T-helper 1 cell treated with Interleukin-12 subunit alpha and Interleukin-12 subunit beta and Interleukin-4 antibody, amounts not matched to agents 30 μg/mL and 1 μg/mL, for 36 hours (primary cell): Measurements from ENCODE around the gene APLP1.
"Not testable (repeated sequence)": the region's sequence is repeated elsewhere in the genome, so short reads cannot be mapped to it uniquely, and the experiment has no call there.

Experiments used
- H3K27ac Mint-ChIP-seq: one replicate; pipeline ENCODE4 v1.8.0; 2021; ENCODE audit warnings: mild to moderate bottlenecking, mixed read lengths
- H3K27me3 Mint-ChIP-seq: one replicate; pipeline ENCODE4 v1.8.0; 2021; ENCODE audit warnings: low read depth, mixed read lengths
- H3K36me3 Mint-ChIP-seq: one replicate; pipeline ENCODE4 v1.8.0; 2021; ENCODE audit warnings: low read depth, mixed read lengths
- H3K4me1 Mint-ChIP-seq: one replicate; pipeline ENCODE4 v1.8.0; 2021; ENCODE audit warnings: low read depth, mixed read lengths
- H3K4me3 Mint-ChIP-seq: one replicate; pipeline ENCODE4 v1.8.0; 2021; ENCODE audit warnings: mild to moderate bottlenecking, moderate library complexity, mixed read lengths
- H3K9me3 Mint-ChIP-seq: one replicate; pipeline ENCODE4 v1.8.0; 2021; ENCODE audit warnings: mixed read lengths

The APLP1 gene

DNA sequence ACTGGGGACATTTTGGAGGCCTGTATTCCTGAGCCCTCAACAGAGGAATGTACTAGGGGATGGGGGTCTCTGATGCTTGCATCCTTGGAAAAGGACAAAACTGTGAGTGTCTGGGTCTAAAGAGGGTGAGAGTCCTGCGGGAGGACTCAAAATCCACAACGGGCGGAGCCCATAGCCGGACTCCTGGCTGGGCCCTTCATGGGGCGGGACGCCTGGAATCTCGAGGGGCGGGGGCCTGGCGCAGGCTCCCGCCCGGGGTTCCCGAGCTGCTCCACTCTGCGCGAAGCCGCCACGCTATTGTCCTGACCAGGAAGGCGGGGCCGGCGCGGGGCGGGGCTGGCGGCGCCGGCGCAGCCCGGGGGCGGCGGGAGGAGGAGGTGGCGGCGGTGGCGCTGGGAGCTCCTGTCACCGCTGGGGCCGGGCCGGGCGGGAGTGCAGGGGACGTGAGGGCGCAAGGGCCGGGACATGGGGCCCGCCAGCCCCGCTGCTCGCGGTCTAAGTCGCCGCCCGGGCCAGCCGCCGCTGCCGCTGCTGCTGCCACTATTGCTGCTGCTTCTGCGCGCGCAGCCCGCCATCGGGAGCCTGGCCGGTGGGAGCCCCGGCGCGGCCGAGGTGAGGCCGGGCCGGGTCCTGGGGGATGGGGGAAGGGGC, at the start of gene APLP1:
Gene APLP1, plus strand, starts transcription at position 403 of the 651 bp plus-strand sequence. Its CDS starts 63 bp downstream, at position 466.
- Mint-ChIP-seq H3K9me3 (no peaks in the 10 kb centered on the region), H3K4me1 (peaks cover 13% of the 10 kb centered on the region), H3K4me3 (peak within 1 kb of the TSS; percentile 70), H3K27ac (no peak within 1 kb of the TSS), H3K27me3 (peaks cover 27% of the 10 kb centered on the region), H3K36me3 (no peaks in the 10 kb centered on the region)

DNA sequence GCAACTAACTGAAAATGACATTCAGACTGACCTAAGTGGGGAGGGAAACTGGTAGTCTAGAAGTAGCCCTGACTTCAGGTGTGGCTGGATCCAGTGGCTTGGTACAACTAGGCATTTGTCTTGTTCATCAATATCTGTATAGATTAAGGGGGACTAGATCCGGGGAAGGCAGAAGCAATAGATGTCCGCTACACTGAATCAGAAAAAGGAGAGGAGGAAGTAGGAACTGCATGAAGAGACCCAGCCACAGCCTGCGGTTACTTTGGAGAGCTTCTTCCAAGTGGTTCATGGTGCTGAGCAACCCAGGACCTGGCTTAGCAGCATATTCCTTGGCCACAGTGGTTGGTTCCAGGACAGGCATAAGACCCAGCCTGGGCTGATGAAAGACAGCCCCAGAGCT, 45.8 kb upstream of the APLP1 start:
- Mint-ChIP-seq H3K9me3 (no peaks in the 10 kb centered on the region), H3K4me3 (no peak overlapping the region), H3K27me3 (peaks cover 8% of the 10 kb centered on the region), H3K27ac (no peak overlapping the region), H3K4me1 (peaks cover 2% of the 10 kb centered on the region), H3K36me3 (no peaks in the 10 kb centered on the region)

GRCh38 chr19:35824150-35824549, 44.2 kb upstream of the APLP1 start:
- Mint-ChIP-seq H3K9me3 (no peaks in the 10 kb centered on the region), H3K4me1 (peaks cover 4% of the 10 kb centered on the region), H3K4me3 (no peak overlapping the region), H3K36me3 (no peaks in the 10 kb centered on the region), H3K27me3 (peaks cover 8% of the 10 kb centered on the region), H3K27ac (no peak overlapping the region)

- no peak overlapping the region for H3K27ac Mint-ChIP-seq
- peaks cover 2% of the 10 kb centered on the region for H3K4me1 Mint-ChIP-seq
- H3K27me3 Mint-ChIP-seq: peaks cover 8% of the 10 kb centered on the region
- H3K9me3 Mint-ChIP-seq: no peaks in the 10 kb centered on the region
- no peak overlapping the region for H3K4me3 Mint-ChIP-seq
- no peaks in the 10 kb centered on the region for H3K36me3 Mint-ChIP-seq
These were observed 39.6 kb upstream of the APLP1 start for GRCh38 chr19:35828692-35829301.

DNA sequence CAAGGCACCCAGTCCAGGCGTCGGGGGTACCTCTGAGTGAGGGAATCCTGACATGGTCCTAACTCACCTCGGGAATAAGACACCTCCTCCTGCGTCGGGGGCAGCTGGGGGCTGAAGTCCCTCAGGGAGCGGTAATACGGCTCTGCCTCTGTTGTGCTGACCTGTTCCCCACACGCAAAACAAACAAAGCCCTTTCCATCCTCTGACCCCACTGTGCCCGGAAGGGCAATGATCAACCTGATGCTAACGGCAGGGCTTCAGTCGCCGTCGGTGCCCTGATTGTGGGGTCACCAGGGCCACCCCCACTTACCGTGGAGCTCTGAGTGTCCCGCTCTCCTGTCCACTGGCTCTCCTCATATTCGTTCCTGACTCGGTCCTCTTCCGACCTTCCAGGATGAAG, 37.4 kb upstream of the APLP1 start:
- no peaks in the 10 kb centered on the region for H3K36me3 Mint-ChIP-seq
- H3K27me3 Mint-ChIP-seq: peaks cover 8% of the 10 kb centered on the region
- H3K4me3 Mint-ChIP-seq: no peak overlapping the region
- peaks cover 2% of the 10 kb centered on the region for H3K4me1 Mint-ChIP-seq
- no peak overlapping the region for H3K27ac Mint-ChIP-seq
- H3K9me3 Mint-ChIP-seq: no peaks in the 10 kb centered on the region

- H3K4me3 Mint-ChIP-seq: no peak overlapping the region
- no peaks in the 10 kb centered on the region for H3K36me3 Mint-ChIP-seq
- H3K27ac Mint-ChIP-seq: no peak overlapping the region
- peaks cover 2% of the 10 kb centered on the region for H3K4me1 Mint-ChIP-seq
- peaks cover 9% of the 10 kb centered on the region for H3K27me3 Mint-ChIP-seq
- H3K9me3 Mint-ChIP-seq: no peaks in the 10 kb centered on the region
These were observed 36.3 kb upstream of the APLP1 start for GRCh38 chr19:35832054-35832453.

DNA sequence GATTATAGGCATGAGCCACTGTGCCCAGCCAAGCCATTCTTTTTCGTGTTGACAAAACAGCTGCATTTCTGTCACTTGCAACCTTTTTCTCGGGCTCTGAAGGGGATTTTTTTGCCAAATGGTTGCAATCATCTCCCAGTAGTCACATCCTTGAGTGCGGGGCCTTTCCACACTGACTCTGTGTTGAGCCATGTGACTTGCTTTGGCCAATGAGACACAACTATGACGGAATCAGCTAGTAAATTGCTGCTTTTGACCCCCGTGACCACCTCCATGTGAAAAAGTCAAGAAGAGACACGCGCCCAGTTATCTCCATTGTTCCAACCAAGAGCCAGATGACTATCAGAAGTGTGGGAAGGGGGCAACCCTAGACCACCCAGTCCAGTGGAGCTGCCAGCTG, 34.4 kb upstream of the APLP1 start:
- Mint-ChIP-seq H3K27me3 (peaks cover 4% of the 10 kb centered on the region), H3K36me3 (no peaks in the 10 kb centered on the region), H3K4me3 (no peak overlapping the region), H3K4me1 (no peaks in the 10 kb centered on the region), H3K27ac (no peak overlapping the region), H3K9me3 (peaks cover 2% of the 10 kb centered on the region)

DNA sequence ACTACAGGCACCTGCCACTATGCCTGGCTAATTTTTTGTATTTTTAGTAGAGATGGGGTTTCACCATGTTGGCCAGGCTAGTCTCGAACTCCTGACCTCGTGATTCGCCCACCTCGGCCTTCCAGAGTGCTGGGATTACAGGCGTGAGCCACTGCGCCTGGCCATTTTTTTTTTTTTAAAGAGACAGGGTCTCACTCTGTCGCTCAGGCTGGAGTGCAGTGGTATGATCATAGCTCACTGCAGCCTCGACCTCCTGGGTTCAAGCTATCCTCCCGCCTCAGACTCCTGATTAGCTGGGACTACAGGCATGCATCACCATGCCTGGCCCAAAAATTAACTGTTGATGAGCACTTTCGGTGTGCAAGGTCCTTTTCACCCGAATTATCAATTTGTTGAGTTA, 32.3 kb upstream of the APLP1 start:
- not testable (repeated sequence) for H3K9me3 Mint-ChIP-seq, H3K27ac Mint-ChIP-seq, H3K4me3 Mint-ChIP-seq, H3K27me3 Mint-ChIP-seq, H3K4me1 Mint-ChIP-seq, H3K36me3 Mint-ChIP-seq

DNA sequence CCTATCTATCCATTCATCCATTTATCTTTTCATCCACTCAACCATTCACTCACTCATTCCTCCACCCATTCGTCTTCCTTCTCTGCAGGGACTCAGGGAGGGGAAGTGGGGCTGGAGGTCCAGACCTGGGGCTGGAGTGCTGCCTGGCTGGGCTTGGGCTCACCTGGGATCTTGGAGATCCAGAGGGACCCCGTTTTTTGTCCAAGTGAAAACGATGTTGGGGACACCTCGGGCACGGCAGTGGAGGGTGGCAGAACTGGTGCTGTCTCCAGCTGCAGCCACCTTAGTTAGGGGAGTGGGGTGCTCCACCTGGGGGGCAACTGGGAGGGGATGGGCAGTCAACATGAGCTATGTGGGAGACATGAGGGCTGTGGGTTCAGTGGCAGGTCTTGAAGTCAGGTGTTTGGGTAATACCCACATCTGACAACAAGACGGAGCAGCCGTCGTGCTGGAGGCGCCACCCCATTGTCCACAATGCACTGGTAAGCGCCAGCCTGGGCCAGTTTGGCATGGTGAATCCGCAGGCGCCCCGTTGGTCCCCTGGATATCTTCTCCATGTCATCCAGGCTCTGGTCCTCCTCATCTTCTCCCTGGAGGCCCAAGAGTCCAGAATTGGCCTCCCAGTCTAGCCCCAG, 26.3 kb upstream of the APLP1 start:
- H3K27me3 Mint-ChIP-seq: peaks cover 43% of the 10 kb centered on the region

DNA sequence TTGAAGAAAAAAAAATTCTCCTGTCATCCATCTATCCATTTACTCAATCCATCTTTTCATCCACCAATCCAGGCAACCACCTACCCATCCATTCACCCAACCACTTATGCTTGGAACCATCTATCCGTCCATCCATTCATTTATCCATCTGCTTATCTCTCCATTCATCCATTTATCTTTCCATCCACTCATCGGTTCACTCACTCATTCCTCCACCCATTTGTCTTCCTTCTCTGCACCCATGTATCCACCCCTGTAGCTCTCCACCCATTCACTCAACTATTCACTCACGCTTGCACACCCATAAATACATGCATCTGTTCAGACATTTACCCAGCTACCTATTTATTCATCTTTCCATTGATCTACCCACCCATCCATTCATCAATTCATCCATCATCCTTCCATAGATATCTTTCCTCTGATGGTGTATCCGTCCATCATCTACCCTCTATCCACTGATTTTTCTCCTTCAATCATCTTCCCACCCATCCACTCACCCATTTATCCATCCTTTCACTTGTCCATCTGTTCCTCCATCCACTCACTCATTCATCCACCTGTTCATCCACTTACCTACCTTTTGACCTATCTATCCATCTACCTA, 25.6 kb upstream of the APLP1 start:
- H3K4me3 Mint-ChIP-seq: no peak overlapping the region
- H3K4me1 Mint-ChIP-seq: peaks cover 12% of the 10 kb centered on the region
- no peak overlapping the region for H3K27ac Mint-ChIP-seq
- no peaks in the 10 kb centered on the region for H3K36me3 Mint-ChIP-seq
- H3K9me3 Mint-ChIP-seq: peaks cover 3% of the 10 kb centered on the region
- H3K27me3 Mint-ChIP-seq: peaks cover 43% of the 10 kb centered on the region

More for the DNA sequence above, 26.3 kb upstream of the APLP1 start:
- Mint-ChIP-seq H3K4me1 (peaks cover 12% of the 10 kb centered on the region), H3K36me3 (no peaks in the 10 kb centered on the region), H3K4me3 (no peak overlapping the region), H3K27ac (no peak overlapping the region), H3K9me3 (peaks cover 3% of the 10 kb centered on the region)

- peaks cover 48% of the 10 kb centered on the region for H3K27me3 Mint-ChIP-seq
- H3K9me3 Mint-ChIP-seq: peaks cover 3% of the 10 kb centered on the region
- H3K36me3 Mint-ChIP-seq: no peaks in the 10 kb centered on the region
- H3K27ac Mint-ChIP-seq: no peak overlapping the region
- H3K4me3 Mint-ChIP-seq: peak overlapping the region; percentile 4
- peaks cover 12% of the 10 kb centered on the region for H3K4me1 Mint-ChIP-seq
These were observed 24.5 kb upstream of the APLP1 start for GRCh38 chr19:35843676-35844481.

DNA sequence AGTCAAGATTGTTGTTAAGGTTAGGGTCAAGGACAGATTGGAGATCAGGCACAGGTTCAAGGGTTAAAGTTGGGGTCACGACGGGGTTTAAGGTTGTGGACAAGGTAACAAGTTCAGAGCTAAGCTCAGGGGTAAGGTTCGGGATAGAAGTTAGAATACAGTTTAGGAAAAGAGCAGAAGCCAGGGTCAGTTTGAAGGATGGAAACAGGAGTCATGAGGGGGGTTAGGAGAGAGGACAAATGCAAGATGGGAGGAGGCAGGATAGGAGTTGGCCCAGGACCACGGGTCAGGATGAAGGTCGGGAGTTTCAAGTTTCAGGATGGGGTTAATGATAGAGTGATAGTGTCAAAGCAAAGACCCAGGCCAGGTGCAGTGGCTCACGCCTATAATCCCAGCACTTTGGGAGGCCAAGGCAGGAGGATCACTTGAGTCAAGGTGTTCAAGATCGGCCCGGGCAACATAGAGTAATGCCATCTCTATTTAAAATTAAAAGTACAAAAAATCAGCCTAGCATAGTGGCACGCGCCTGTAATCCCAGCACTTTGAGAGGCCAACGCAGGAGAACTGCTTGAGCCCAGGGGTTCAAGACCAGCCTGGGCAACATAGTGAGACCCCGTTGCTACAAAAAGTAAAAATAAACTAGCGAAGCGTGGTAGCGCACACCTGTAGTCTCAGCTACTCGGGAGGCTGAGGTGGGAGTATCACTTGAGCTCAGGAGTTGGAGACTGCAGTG, 23.7 kb upstream of the APLP1 start:
- Mint-ChIP-seq H3K27me3 (peaks cover 48% of the 10 kb centered on the region), H3K4me3 (peak overlapping the region; percentile 48), H3K4me1 (peaks cover 12% of the 10 kb centered on the region), H3K9me3 (no peaks in the 10 kb centered on the region), H3K27ac (no peak overlapping the region), H3K36me3 (no peaks in the 10 kb centered on the region)

DNA sequence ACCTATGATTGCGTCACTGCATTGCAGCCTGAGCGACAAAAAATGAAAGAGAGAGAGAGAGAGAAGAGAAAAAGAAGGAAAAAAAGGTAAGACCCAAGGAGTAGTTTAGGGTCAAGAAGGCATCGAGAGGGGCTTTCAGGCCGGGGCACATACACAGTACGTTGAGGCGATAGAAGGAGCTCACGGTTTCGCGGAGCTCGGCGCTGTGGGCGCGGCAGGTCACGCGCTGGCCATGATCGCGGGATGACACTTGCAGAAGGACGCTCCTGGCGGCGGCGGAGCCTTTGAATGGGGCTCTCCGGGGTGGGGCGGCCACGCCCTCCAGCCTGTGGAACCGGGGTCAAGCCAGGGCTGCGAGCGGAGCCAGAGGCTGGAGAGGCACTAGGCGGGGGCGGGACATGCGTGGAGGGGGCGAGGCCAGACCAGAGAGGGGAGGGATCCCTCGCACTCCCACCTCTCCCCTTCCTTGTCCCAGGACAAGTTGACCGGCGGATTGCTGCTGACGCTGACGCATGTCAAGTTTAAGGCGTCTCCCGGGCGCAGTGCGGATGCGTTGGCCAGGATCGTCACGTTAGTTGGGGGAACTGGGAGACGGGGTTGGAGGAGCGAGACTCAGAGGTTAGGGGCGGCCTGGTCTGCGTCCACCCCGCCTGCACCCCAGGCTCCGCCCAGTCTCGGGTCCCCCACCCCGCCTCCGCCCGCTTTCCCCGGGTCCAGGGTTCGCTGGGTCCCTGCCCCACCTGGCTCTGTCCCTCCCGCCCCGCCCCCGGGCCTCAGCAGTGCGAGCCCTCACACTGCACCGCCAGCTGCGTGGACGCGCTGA, 22.9 kb upstream of the APLP1 start:
- Mint-ChIP-seq H3K27me3 (peaks cover 53% of the 10 kb centered on the region), H3K27ac (no peak overlapping the region), H3K36me3 (no peaks in the 10 kb centered on the region), H3K4me3 (peak overlapping the region; percentile 48), H3K9me3 (no peaks in the 10 kb centered on the region), H3K4me1 (peaks cover 12% of the 10 kb centered on the region)
